ENCODE data around the gene NRIP1.

NRIP1 gene

DNA sequence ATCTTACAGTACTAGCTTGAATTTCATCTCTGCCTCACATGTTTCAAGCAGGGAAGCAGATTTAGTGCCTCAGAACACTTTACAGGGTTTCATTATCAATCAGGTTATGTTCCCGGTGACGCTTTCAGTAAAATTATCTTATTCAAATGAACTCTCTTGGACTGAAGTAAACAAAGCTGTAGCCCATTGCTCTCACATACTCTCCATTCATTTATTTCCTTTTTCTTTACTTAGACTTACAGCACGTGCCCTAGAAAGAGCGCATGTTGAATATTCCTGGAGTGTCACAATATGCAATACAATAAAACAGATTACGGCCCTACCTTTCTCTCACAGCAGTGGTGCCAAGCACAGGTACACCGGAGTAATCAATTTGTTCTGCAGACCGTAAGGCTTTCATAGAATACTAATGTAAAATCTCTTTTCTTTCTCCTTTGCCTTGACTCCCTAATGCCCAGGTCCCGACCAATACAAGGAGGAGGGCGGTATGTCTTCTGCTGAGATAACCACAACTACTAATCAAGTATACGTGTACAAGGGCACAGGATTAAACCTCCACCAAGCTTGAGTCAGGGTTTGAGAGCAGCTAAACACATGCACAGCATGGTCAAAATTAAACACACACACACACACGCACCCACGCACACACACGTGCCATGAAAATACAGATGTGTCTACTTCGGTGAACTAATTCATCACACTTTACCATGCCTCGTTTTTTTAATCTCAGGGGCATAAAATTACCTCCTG is 62.8 kb downstream of the NRIP1 start:
- H3K9ac ChIP-seq (ENCODE audit: low read length), result no peak overlapping the region
- H3K36me3 ChIP-seq (ENCODE audit: control insufficient read depth, low read depth, low read length), result no peaks in the 10 kb centered on the region
- no peak overlapping the region for H3K27ac ChIP-seq (ENCODE audit: low read length)
- H3K27me3 ChIP-seq (ENCODE audit: control insufficient read depth, insufficient read depth, low read length), result peaks cover 62% of the 10 kb centered on the region
- H3K4me1 ChIP-seq (ENCODE audit: control insufficient read depth, low read depth, low read length), result peaks cover 58% of the 10 kb centered on the region
- H3K4me3 ChIP-seq (ENCODE audit: low read length), result peak overlapping the region; percentile 28
- H3K9me3 ChIP-seq (ENCODE audit: control insufficient read depth, low read depth, low read length), result no peaks in the 10 kb centered on the region

DNA sequence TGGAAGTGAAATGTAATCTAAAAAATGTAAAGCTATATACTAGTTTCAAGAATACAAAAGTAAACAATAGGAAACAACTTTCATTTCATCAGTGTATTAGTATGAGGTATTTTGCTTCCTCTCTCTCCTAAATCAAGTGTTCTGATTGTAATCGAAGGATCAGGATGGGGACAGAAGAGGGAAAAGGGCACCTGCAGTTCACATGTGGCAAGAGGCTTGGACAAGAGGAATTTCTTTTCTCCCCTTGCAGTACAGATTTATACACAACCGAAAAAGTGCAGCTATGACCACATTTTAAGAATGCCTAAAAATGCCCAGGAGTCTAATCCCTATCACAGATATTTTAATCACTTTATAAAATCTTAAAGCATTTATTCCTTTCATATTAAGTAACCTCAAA is 63.7 kb downstream of the NRIP1 start:
- Histone ChIP-seq H3K9ac (ENCODE audit: low read length) (no peak overlapping the region), H3K9me3 (ENCODE audit: control insufficient read depth, low read depth, low read length) (no peaks in the 10 kb centered on the region), H3K27ac (ENCODE audit: low read length) (no peak overlapping the region), H3K4me1 (ENCODE audit: control insufficient read depth, low read depth, low read length) (peaks cover 51% of the 10 kb centered on the region), H3K27me3 (ENCODE audit: control insufficient read depth, insufficient read depth, low read length) (peaks cover 53% of the 10 kb centered on the region), H3K4me3 (ENCODE audit: low read length) (no peak overlapping the region), H3K36me3 (ENCODE audit: control insufficient read depth, low read depth, low read length) (no peaks in the 10 kb centered on the region)

DNA sequence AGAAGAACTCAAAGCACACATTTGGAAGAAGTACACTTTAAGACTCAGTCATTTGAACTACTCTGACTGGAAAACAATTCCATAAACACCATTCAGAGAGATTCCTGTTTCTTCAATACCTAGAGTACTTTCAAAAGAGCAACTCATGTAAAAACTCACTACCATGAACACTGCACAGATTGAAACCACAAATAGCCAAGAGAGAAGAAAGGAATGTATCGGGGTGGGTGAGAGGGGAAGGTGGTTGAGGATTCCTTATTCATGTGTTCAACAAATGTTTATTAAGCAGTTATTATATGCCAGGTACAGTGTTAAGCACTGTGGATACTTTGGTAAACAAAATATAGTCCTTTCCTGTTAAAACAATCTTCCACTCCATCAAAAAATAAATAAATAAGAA is 64.7 kb downstream of the NRIP1 start:
- peaks cover 44% of the 10 kb centered on the region for H3K27me3 ChIP-seq (ENCODE audit: control insufficient read depth, insufficient read depth, low read length)
- H3K27ac ChIP-seq (ENCODE audit: low read length), result no peak overlapping the region
- no peak overlapping the region for H3K9ac ChIP-seq (ENCODE audit: low read length)
- H3K36me3 ChIP-seq (ENCODE audit: control insufficient read depth, low read depth, low read length), result no peaks in the 10 kb centered on the region
- H3K4me3 ChIP-seq (ENCODE audit: low read length), result no peak overlapping the region
- H3K9me3 ChIP-seq (ENCODE audit: control insufficient read depth, low read depth, low read length), result no peaks in the 10 kb centered on the region
- peaks cover 40% of the 10 kb centered on the region for H3K4me1 ChIP-seq (ENCODE audit: control insufficient read depth, low read depth, low read length)

DNA sequence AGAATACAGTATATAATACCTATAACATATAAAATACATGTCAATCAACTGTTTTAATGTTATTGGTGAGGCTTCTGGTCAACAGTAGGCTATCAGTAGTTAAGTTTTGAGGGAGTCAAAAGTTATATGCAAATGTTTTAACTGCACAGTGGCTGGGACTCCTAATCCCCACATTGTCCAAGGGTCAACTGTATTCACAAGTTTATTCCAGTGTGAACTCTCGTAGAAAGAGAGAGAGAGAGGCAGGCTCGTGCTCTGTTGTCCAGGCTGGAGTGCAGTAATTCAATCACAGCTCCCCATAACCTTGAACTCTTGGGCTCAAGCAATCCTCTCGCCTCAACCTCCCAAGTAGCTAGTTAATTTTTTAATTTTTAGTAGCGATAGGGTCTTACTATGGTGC is 66.0 kb downstream of the NRIP1 start:
- Histone ChIP-seq H3K27me3 (ENCODE audit: control insufficient read depth, insufficient read depth, low read length) (peaks cover 31% of the 10 kb centered on the region), H3K9ac (ENCODE audit: low read length) (no peak overlapping the region), H3K4me3 (ENCODE audit: low read length) (no peak overlapping the region), H3K4me1 (ENCODE audit: control insufficient read depth, low read depth, low read length) (peaks cover 27% of the 10 kb centered on the region), H3K9me3 (ENCODE audit: control insufficient read depth, low read depth, low read length) (no peaks in the 10 kb centered on the region), H3K36me3 (ENCODE audit: control insufficient read depth, low read depth, low read length) (no peaks in the 10 kb centered on the region), H3K27ac (ENCODE audit: low read length) (no peak overlapping the region)

DNA sequence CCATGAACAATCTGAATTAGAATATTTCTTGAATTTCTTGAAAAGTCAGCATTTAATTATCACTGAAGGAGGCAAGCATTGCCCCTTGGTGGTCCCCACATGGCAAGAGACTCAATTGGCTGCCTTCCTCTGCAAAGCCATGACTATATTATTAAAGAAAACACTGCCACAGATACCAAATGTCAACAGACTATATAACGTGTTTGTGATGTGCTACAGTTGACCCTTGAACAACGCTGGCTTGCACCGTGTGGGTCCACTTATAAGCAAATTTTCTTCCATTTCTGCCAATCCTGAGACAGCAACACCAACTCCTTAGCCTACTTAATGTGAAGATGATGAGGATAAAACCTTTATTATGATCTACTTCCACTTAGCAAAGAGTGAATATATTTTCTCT is 66.5 kb downstream of the NRIP1 start:
- Histone ChIP-seq H3K36me3 (ENCODE audit: control insufficient read depth, low read depth, low read length) (no peaks in the 10 kb centered on the region), H3K4me3 (ENCODE audit: low read length) (no peak overlapping the region), H3K27me3 (ENCODE audit: control insufficient read depth, insufficient read depth, low read length) (peaks cover 26% of the 10 kb centered on the region), H3K27ac (ENCODE audit: low read length) (no peak overlapping the region), H3K4me1 (ENCODE audit: control insufficient read depth, low read depth, low read length) (peaks cover 23% of the 10 kb centered on the region), H3K9ac (ENCODE audit: low read length) (no peak overlapping the region), H3K9me3 (ENCODE audit: control insufficient read depth, low read depth, low read length) (no peaks in the 10 kb centered on the region)

DNA sequence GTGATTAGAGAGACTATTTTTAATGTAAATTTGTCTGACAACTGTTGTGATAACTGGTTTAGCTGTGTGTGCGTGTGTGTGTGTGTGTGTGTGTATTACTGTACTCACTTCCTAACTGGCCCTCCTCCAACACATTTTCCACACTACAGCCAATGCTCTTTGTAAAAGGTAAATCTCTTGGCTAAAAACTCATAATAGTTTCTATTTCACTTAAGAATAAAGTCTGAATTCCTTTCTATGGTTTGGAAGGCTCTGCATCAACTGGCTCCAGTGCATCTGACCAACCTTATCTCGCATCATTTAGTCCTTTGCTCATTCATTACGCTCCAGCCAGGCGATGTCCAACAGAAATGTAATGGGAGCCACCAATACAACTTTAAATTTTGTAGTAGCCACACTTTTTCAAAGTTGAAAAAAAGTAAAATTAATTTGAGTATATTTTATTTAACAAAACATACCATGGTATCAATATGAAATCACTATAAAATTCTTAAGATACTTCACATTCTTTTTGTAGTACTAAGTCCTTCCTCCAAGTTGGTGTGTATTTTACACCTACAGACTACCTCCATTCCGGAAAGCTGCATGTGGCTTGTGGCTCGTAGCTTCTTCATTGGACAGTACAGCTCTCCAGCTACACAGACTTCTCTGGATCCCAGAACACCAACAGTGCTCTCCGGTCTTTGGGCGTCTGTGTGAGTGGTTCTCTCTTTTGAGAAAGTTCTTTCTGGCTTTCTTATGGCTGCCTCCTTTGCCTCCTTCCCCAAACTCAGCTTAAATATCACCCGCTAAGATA is 68.9 kb downstream of the NRIP1 start:
- H3K9ac ChIP-seq (ENCODE audit: low read length), result no peak overlapping the region
- no peak overlapping the region for H3K4me3 ChIP-seq (ENCODE audit: low read length)
- H3K9me3 ChIP-seq (ENCODE audit: control insufficient read depth, low read depth, low read length), result no peaks in the 10 kb centered on the region
- H3K27me3 ChIP-seq (ENCODE audit: control insufficient read depth, insufficient read depth, low read length), result peaks cover 6% of the 10 kb centered on the region
- H3K4me1 ChIP-seq (ENCODE audit: control insufficient read depth, low read depth, low read length), result no peaks in the 10 kb centered on the region
- no peak overlapping the region for H3K27ac ChIP-seq (ENCODE audit: low read length)
- H3K36me3 ChIP-seq (ENCODE audit: control insufficient read depth, low read depth, low read length), result no peaks in the 10 kb centered on the region

DNA sequence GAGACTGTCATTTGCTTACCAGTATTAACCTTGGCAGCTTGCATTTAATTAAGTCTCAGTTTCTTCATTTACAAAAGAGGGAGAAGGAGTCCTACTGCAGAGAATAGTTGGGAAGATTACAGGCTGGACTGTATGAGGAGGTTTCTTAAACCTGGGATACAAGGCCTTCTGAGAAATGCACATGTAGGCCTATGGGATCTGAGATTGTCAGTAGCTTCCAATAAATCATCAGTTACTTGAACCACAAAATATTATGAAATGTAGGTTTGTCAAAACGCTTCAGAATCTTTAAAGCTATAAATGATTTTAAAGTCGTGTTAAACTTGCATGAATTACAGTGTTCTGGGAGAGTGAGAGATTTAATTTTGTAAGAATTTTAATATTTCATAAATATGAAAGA is 69.6 kb downstream of the NRIP1 start:
- Histone ChIP-seq H3K9me3 (ENCODE audit: control insufficient read depth, low read depth, low read length) (no peaks in the 10 kb centered on the region), H3K36me3 (ENCODE audit: control insufficient read depth, low read depth, low read length) (no peaks in the 10 kb centered on the region), H3K9ac (ENCODE audit: low read length) (no peak overlapping the region), H3K27ac (ENCODE audit: low read length) (no peak overlapping the region), H3K4me1 (ENCODE audit: control insufficient read depth, low read depth, low read length) (no peaks in the 10 kb centered on the region), H3K4me3 (ENCODE audit: low read length) (no peak overlapping the region), H3K27me3 (ENCODE audit: control insufficient read depth, insufficient read depth, low read length) (peaks cover 7% of the 10 kb centered on the region)

DNA sequence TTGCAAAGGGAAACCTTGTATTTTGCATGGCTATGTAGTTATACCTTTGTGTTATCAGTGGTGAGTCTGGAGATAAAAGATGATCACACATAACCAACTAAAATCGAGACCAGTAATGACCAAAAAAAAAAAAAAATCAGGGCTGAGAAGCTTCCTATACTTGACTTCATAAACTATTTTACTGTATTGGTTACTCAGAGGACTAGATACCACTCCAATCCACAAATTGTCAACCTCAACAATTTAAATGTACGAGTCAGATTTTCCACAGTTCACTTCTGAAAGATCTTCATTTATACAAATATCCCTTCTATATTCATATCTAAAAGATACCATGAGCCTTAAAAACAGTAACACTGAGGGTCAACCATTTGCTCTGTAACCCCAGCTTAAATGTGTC is 71.7 kb downstream of the NRIP1 start:
- Histone ChIP-seq H3K27me3 (ENCODE audit: control insufficient read depth, insufficient read depth, low read length) (peaks cover 25% of the 10 kb centered on the region), H3K9ac (ENCODE audit: low read length) (no peak overlapping the region), H3K27ac (ENCODE audit: low read length) (no peak overlapping the region), H3K4me3 (ENCODE audit: low read length) (no peak overlapping the region), H3K36me3 (ENCODE audit: control insufficient read depth, low read depth, low read length) (no peaks in the 10 kb centered on the region), H3K4me1 (ENCODE audit: control insufficient read depth, low read depth, low read length) (no peaks in the 10 kb centered on the region), H3K9me3 (ENCODE audit: control insufficient read depth, low read depth, low read length) (no peaks in the 10 kb centered on the region)

DNA sequence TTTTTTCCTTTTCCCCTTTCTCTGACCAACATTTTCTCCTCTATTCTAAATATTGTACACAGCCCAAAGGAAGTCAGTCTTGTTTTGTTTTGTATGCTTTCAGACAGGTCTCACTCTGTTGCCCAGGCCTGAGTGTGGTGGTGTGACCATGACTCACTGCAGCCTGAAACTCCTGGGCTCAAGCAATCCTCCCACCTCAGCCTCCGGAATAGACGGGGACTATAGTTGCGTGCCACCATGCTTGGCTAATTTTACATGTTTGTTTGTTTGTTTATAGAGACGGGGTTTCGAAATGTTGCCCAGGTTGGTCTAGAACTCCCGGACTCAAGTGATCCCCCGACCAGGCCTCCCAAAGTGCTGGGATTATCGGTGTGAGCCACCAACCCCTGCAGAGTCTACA is 72.8 kb downstream of the NRIP1 start:
- Histone ChIP-seq H3K9ac (ENCODE audit: low read length) (no peak overlapping the region), H3K27ac (ENCODE audit: low read length) (no peak overlapping the region)

DNA sequence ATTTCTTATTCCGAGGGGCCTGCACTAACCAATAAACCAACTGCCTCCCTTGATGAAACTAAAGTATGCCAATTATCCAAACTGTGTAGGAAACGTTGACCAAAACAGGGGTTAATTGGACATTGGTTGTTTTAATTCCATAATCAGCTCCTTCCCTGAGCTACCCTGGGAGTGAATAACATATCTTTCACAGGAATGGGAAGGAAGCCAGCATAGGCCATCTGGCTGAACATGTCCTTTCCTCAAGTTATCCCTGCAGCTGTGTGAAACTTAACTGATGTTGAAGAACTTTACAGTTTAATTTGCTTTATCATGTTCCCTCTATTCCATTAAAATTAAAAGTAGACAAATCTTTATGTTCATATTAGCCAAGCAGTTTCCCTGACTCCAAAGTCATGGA is 75.4 kb downstream of the NRIP1 start:
- H3K27me3 ChIP-seq (ENCODE audit: control insufficient read depth, insufficient read depth, low read length), result peaks cover 43% of the 10 kb centered on the region
- no peak overlapping the region for H3K27ac ChIP-seq (ENCODE audit: low read length)
- no peak overlapping the region for H3K9ac ChIP-seq (ENCODE audit: low read length)
- peaks cover 14% of the 10 kb centered on the region for H3K4me1 ChIP-seq (ENCODE audit: control insufficient read depth, low read depth, low read length)
- H3K36me3 ChIP-seq (ENCODE audit: control insufficient read depth, low read depth, low read length), result no peaks in the 10 kb centered on the region
- no peak overlapping the region for H3K4me3 ChIP-seq (ENCODE audit: low read length)
- H3K9me3 ChIP-seq (ENCODE audit: control insufficient read depth, low read depth, low read length), result no peaks in the 10 kb centered on the region

More for the DNA sequence above, 72.8 kb downstream of the NRIP1 start:
- Histone ChIP-seq H3K4me1 (ENCODE audit: control insufficient read depth, low read depth, low read length) (peaks cover 10% of the 10 kb centered on the region), H3K4me3 (ENCODE audit: low read length) (no peak overlapping the region), H3K9me3 (ENCODE audit: control insufficient read depth, low read depth, low read length) (no peaks in the 10 kb centered on the region), H3K27me3 (ENCODE audit: control insufficient read depth, insufficient read depth, low read length) (peaks cover 28% of the 10 kb centered on the region), H3K36me3 (ENCODE audit: control insufficient read depth, low read depth, low read length) (no peaks in the 10 kb centered on the region)

DNA sequence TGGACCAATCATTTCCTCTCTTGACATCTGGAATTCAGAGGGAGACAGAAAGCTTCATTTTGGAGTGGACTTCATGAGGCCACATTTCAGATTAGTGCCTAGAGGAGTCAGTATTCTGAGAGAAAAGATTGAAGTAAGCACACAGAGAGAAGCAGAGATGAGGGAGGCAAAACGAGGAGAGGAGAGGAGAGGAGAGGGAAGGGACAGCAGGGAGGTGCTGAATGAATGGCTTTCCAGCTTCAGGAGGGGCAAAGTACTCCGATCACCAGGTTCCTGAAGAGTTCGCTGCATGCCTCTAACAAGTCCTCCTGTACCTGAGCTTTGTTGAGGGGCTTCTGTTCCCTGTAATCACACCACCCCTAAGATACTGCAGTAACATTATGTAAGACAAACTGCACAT is 76.0 kb downstream of the NRIP1 start:
- Histone ChIP-seq H3K27me3 (ENCODE audit: control insufficient read depth, insufficient read depth, low read length) (peaks cover 43% of the 10 kb centered on the region), H3K4me3 (ENCODE audit: low read length) (no peak overlapping the region), H3K27ac (ENCODE audit: low read length) (no peak overlapping the region), H3K9ac (ENCODE audit: low read length) (no peak overlapping the region), H3K4me1 (ENCODE audit: control insufficient read depth, low read depth, low read length) (peaks cover 14% of the 10 kb centered on the region), H3K36me3 (ENCODE audit: control insufficient read depth, low read depth, low read length) (no peaks in the 10 kb centered on the region), H3K9me3 (ENCODE audit: control insufficient read depth, low read depth, low read length) (no peaks in the 10 kb centered on the region)

All from iPS-18a (cell line).